KOPT-K1 (cell line): ENCODE measurements around the gene MYOG.

Experiments
- H3K27ac ChIP-seq: fragments of 200-600 bp; sonication (generic); 2 replicates; pipeline ENCODE4 v1.5.1; 2016; ENCODE audit warnings: antibody characterized with exemption, mild to moderate bottlenecking, low read depth, low read length; ENCODE audit not compliant: poor library complexity, severe bottlenecking
- H3K36me3 ChIP-seq: fragments of 200-600 bp; sonication (generic); 2 replicates; pipeline ENCODE4 v1.5.1; 2017; ENCODE audit warnings: antibody characterized with exemption, mild to moderate bottlenecking, low read length, moderate library complexity; ENCODE audit not compliant: insufficient read depth
- H3K9me3 ChIP-seq: fragments of 200-600 bp; sonication (generic); 2 replicates; pipeline ENCODE4 v1.5.1; 2017; ENCODE audit warnings: antibody characterized with exemption, low read length, mild to moderate bottlenecking; ENCODE audit not compliant: insufficient read depth, poor library complexity, severe bottlenecking

Gene MYOG

GRCh38 chr1:203072002-203072602 lies 13.7 kb downstream of the MYOG start:
- Histone ChIP-seq H3K27ac (no peak overlapping the region), H3K36me3 (no peaks in the 10 kb centered on the region; the same call in 1 of the 2 replicates), H3K9me3 (no peaks in the 10 kb centered on the region)

GRCh38 chr1:203069030-203069747 lies 16.6 kb downstream of the MYOG start:
- H3K27ac ChIP-seq: no peak overlapping the region
- H3K36me3 ChIP-seq: no peaks in the 10 kb centered on the region; the same call in 1 of the 2 replicates
- no peaks in the 10 kb centered on the region for H3K9me3 ChIP-seq

DNA sequence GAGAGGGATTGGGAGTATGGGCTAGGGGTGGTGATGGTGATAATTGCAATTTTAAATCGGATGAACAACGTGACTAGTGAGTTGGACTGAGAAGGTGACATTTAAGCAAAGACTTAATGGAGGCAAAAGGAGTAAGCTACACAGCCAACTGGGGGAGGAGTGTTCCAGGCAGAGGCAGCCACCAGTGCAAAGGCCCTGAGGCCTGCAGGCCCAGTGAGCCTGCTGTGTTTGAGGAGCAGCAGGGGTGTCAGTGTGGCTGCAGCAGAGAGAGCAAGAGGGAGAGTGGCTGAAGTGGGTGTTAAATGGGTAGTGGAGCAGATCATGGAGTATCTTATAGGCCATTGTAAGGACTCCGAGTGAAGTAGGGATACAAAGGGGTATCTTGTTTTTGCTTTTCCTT lies 18.8 kb downstream of the MYOG start:
- no peaks in the 10 kb centered on the region for H3K36me3 ChIP-seq
- no peak overlapping the region for H3K27ac ChIP-seq
- H3K9me3 ChIP-seq: no peaks in the 10 kb centered on the region

DNA sequence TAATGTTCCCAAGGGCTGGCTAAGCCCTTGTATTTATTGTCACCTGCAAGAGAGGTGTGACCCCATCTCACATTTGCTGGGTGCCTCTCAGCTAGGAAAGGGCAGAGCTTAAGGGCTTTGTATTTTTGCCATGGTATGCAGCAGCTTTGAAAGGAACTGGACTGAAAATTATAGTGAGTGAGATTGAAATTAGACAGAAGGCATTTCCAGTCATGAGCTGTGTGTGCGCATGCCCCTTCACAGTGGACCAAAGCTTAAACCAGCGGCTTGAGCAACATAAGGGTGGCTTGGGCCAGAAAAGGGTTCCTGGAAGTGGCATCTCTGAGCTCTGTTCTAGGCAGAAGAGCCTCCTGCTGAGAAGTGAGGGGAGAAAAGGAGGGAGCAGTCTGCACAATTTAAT lies 19.8 kb downstream of the MYOG start:
- Histone ChIP-seq H3K27ac (no peak overlapping the region), H3K36me3 (no peaks in the 10 kb centered on the region), H3K9me3 (no peaks in the 10 kb centered on the region)

DNA sequence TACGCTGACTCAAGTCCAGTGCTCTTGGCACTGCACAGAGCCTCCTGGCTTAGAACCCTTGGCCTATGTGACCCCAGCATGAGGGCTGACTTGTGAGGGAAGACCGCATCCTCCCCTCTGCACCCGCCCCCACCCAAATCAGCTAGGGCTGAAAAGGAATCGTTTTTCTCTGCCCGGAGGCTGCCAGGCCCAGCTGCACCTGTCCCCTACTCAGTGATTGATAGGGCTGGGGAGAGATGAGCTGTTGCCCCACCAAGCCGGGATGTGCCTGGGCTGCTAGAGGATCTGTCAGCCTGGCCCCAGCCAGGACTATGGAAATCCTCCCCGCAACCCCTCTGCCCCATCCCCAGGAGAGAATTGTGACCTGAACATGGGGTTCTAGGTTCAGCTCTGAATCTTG lies 20.6 kb downstream of the MYOG start:
- no peaks in the 10 kb centered on the region for H3K36me3 ChIP-seq
- no peaks in the 10 kb centered on the region for H3K9me3 ChIP-seq
- H3K27ac ChIP-seq: no peak overlapping the region

DNA sequence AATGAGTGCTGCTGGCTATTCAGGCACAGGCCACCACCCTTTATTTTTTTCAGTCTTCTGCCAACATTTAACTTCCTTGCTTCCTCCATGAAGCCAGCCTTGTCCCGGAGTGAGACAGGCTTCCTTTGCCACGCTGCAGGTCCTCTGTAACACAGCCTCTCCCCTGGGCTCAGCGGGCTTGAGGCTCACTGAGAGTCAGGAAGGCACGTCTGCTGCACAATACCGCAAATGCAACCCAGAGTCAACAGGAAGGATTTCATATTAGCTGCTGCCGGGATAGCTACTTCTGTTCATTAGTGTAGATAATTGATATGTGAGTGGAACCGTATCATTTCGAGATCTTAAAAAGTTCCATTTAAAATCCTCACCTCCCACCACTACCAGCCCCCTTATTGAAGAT lies 22.5 kb downstream of the MYOG start:
- Histone ChIP-seq H3K27ac (no peak overlapping the region), H3K36me3 (no peaks in the 10 kb centered on the region), H3K9me3 (no peaks in the 10 kb centered on the region)

DNA sequence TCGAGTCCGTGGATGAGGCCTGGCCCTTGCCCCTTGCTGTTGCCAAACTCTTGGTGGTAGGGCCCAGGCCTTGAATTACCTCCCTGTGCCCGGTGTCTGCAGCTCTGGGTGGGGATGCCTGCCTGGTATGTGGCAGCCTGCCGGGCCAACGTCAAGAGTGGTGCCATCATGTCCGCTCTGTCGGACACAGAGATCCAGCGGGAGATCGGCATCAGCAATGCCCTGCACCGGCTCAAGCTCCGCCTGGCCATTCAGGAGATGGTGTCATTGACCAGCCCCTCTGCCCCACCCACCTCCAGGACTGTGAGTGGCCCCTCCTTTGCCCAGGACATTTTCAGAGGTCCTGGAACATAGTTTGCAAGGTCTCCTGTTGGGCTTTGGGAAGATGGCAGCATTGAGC lies 25.7 kb downstream of the MYOG start:
- Histone ChIP-seq H3K9me3 (no peaks in the 10 kb centered on the region), H3K36me3 (no peaks in the 10 kb centered on the region), H3K27ac (no peak overlapping the region)

DNA sequence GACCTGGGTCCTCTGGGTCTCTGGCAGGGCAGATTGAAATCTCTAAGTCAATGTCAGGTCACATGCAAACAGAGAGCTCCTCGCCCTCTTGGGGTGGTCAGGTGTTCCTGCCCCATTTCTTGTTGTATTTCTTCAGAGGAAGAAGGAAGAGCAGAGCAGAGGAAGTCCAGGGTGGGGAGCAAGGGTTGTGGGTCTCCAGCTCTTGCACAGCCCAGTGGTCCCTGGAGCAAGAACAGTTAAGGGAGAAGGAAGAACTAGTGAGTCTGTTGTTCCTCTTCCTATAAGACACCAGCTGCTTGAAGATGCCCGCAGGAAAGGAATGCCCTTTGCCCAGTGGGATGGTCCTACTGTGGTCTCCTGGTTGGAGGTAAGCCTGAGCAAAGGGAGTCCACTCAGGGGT lies 26.3 kb downstream of the MYOG start:
- no peak overlapping the region for H3K27ac ChIP-seq

DNA sequence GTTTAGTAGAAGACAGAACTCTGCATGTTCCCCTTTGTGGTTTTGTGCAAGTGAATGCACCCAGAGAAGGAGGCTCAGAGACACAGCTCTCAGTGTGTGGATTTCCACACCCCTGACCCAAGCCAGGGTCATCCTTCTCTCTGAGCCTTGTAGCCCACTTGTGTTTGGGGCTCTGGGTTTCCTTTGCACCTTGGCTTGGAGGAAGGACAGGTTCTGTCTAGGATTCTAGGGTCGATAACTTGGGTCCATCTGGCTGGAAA lies 27.2 kb downstream of the MYOG start:
- no peaks in the 10 kb centered on the region for H3K9me3 ChIP-seq
- no peaks in the 10 kb centered on the region for H3K36me3 ChIP-seq
- H3K27ac ChIP-seq: no peak overlapping the region

More for the DNA sequence above, 26.3 kb downstream of the MYOG start:
- Histone ChIP-seq H3K36me3 (no peaks in the 10 kb centered on the region), H3K9me3 (no peaks in the 10 kb centered on the region)

- Histone ChIP-seq H3K27ac (no peak overlapping the region), H3K9me3 (no peaks in the 10 kb centered on the region), H3K36me3 (no peaks in the 10 kb centered on the region)
Measured at GRCh38 chr1:203057911-203058675, 27.7 kb downstream of the MYOG start.

DNA sequence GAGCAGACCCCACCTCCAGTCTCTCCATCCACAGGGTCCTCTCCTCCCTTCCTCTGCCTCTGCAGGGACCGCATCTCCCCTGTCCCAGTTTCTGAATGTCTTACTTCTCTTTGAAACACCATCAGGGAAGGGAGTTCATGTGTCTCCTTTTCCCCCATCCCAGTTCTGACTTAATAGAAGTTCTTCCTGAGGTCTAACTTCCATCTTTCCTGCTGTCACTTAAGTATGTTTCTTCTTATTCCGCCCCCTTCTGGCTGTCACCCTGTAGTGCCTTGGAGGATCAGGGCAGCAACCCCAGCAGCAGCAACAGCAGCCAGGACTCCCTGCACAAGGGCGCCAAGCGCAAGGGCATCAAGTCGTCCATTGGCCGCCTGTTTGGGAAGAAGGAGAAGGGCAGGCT lies 29.3 kb downstream of the MYOG start:
- no peaks in the 10 kb centered on the region for H3K36me3 ChIP-seq
- H3K27ac ChIP-seq: no peak overlapping the region

DNA sequence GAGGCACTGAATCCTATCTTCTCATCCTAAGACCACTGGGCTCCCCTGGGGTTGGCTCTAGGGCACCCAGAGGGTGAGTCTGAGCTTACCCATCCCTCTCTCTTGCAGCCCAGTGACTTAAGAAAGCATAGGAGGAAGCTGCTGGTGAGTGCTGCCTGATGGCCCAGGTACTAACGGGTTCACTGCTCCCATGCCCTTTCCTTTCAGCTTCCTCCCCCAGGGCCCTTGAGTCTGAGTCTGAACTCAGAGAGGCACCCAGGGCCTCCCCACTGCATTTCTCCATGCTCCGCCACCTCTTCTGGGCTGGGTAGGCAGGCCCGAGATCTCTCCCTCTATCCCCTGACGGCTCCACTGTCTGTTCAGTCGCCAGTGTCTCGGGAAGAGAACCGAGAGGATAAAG lies 29.8 kb downstream of the MYOG start:
- Histone ChIP-seq H3K27ac (no peak overlapping the region), H3K36me3 (no peaks in the 10 kb centered on the region), H3K9me3 (no peaks in the 10 kb centered on the region)

More for the DNA sequence above, 29.3 kb downstream of the MYOG start:
- H3K9me3 ChIP-seq: no peaks in the 10 kb centered on the region

GRCh38 chr1:203055161-203055799 lies 30.5 kb downstream of the MYOG start:
- Histone ChIP-seq H3K9me3 (no peaks in the 10 kb centered on the region), H3K36me3 (no peaks in the 10 kb centered on the region), H3K27ac (no peak overlapping the region)

DNA sequence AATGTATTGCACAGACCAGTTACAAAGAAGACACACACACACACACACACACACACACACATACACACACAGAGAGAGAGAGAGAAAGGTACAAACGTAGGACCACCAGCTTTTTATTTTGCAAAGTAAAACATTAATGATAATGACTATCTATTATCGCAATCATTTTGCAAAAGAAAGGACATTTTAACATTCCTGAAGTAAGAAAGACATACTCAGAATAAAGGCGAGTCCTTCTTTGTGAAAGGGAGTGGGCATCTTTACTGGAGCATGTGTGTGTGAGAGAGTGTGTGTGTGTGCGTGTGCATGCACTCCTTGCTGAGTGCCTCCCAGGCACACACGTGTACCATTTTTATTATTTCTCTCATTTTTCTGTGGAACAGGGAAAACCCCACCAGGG lies 31.2 kb downstream of the MYOG start:
- Histone ChIP-seq H3K9me3 (no peaks in the 10 kb centered on the region), H3K36me3 (no peaks in the 10 kb centered on the region), H3K27ac (no peak overlapping the region)

DNA sequence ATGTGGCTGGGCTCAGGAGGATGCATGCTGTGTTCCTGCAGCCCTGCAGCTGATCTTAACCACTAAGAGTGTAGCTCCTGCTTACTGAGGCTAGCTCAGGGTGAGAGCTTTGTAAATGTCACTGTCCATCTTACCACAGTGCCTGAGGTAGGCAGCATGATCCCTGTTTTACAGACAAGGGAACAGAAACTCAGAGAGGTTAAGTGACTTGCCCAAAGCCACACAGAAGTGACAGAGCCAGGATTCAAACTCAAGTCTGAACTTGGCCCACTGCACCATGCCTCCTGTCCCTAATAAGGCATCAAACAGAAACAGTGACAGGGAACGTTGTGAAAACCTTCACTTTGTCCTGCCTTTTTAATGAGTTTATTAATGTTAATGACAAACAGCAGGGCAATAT lies 31.6 kb downstream of the MYOG start:
- no peaks in the 10 kb centered on the region for H3K36me3 ChIP-seq
- no peak overlapping the region for H3K27ac ChIP-seq
- H3K9me3 ChIP-seq: no peaks in the 10 kb centered on the region
